Measurements from ENCODE around the gene A1BG. TPM values are rescaled to one million over a fixed set of nuclear protein-coding genes. Genes with fewer than 3 reads are reported as not detected.
"Not testable (repeated sequence)": the region's sequence is repeated elsewhere in the genome, so short reads cannot be mapped to it uniquely, and the experiment has no call there.

A1BG gene
- polyA plus RNA-seq, 1 donor from 2014 or later = 70.2 TPM

DNA sequence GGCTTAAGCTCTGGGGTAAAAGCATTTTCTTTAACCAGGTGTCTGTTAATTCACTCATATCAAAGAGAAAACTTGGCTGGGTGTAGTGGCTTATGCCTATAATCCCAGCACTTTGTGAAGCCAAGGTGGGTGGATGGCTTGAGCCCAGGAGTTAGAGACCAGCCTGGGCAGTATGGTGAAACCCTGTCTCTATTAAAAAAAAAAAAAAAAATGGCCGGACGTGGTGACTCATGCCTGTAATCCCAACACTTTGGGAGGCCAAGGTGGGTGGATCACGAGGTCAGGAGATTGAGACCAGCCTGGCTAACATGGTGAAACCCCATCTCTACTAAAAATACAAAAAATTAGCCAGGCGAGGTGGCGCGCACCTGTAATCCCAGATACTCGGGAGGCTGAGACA, 23.4 kb upstream of the A1BG start:
- not testable (repeated sequence) for H3K27ac Mint-ChIP-seq, H3K9me3 Mint-ChIP-seq, H3K4me3 Mint-ChIP-seq, H3K36me3 Mint-ChIP-seq, H3K27me3 Mint-ChIP-seq
- H3K4me1 Mint-ChIP-seq = peaks cover 6 to 14% (median 12%) of the 10 kb centered on the region in 3 donors

DNA sequence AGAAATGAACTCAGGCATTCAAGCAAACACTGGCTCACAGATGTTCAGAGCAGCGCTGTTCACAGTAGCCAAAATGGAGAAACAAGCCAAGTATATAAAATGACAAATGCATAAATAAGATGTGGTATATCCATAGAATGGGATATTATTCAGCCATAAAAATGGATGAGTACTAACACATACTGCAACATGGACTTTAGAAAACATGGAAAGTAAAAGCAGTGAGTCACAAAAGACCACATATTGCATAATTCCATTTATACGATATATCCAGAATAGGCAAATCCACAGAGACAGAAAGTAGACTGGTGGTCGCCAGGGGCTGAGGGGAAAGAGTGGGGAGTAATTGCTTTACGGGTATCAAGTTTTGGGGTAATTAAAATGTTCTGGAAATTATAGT, 20.9 kb upstream of the A1BG start:
- H3K27ac Mint-ChIP-seq = peak overlapping the region in 1 of 3 donors; percentile 28
- H3K36me3 Mint-ChIP-seq = no peaks in the 10 kb centered on the region
- H3K4me3 Mint-ChIP-seq = no peak overlapping the region
- no peaks in the 10 kb centered on the region for H3K9me3 Mint-ChIP-seq
- peaks cover 0 to under 1% (median 0%) of the 10 kb centered on the region in 3 donors for H3K4me1 Mint-ChIP-seq
- H3K27me3 Mint-ChIP-seq = no peaks in the 10 kb centered on the region

DNA sequence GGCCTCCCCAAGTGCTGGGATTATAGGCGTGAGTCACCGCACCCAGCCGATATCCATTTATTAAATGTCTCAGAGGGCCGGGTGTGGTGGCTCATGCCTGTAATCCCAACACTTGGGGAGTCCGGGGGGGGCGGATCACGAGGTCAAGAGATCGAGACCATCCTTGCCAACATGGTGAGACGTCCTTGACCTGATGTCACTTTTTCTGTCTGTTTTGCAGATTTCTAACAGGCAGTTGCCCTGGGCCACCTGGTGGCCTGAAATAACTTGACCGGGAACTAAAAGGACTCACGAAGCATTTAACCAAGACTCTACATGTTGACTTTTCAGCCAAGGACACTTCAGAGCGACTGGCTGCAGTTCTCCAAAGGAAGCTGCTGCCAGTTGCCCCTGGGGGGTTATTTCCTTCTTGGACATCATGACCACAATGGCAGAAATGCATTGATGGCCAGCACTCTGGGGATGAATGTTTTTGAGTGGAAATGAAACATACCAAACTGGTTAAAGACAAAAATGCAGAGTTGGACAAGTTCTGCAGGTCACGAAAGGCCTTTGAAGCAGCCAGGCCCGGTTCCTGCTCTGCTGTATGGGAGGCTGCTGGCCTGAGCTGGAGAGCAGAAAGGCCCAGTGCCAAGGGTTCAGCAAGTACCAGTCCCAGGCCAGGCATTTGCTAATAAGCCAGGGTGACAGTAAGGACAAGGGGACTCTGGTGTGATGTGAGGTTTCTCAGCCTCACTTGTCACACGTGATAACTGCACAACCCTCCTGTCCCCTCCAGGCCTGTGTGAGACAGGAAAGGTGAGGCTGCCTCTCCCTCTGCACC, 19.2 kb upstream of the A1BG start:
- H3K27me3 Mint-ChIP-seq = no peaks in the 10 kb centered on the region
- H3K9me3 Mint-ChIP-seq = no peaks in the 10 kb centered on the region
- no peaks in the 10 kb centered on the region for H3K36me3 Mint-ChIP-seq
- H3K4me1 Mint-ChIP-seq = no peaks in the 10 kb centered on the region
- H3K27ac Mint-ChIP-seq = no peak overlapping the region
- H3K4me3 Mint-ChIP-seq = no peak overlapping the region

DNA sequence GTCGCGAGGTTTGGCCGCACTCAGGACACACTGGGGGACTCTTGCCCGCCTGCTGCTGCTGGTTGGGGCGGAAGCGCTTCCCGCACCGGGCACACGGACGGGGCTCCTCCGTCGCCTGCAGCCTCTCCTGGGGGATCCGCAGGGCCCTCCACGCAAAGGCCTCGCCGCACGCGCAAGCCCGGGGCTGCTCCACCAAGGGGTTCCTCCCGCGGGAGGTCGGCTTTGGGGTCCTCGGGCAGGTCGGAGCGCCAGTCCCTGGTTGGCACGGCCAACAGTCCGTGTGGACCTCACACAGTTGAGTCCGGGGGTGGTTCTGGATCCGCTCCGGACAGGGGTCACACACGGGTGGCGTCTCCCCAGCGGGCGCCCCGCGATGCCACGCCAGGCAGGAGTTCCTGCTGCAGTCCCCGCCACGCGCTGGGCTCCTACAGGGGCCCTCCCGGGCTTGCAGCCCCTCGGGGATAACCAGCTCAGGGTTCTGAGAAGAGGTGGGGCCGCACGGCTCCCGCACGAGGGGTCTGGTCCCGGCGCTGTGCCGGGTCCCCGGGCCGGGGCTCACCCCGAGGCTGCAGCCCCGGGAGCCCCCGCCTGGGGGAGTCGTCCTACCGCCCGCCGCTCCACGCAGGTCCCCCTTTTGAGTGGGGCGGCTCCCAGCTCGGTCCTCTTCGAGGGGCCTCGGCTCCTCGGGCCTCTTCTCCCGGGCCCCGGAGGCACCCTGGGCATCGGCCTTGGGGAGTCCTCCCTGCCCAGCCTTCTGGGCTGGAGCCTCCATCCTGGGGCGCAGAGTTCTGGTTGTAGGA, 15.5 kb upstream of the A1BG start:
- Mint-ChIP-seq H3K36me3 (no peaks in the 10 kb centered on the region), H3K27me3 (no peaks in the 10 kb centered on the region), H3K27ac (no peak overlapping the region), H3K4me3 (no peak overlapping the region), H3K9me3 (no peaks in the 10 kb centered on the region), H3K4me1 (peaks cover 0 to 5% (median 4%) of the 10 kb centered on the region in 3 donors)

DNA sequence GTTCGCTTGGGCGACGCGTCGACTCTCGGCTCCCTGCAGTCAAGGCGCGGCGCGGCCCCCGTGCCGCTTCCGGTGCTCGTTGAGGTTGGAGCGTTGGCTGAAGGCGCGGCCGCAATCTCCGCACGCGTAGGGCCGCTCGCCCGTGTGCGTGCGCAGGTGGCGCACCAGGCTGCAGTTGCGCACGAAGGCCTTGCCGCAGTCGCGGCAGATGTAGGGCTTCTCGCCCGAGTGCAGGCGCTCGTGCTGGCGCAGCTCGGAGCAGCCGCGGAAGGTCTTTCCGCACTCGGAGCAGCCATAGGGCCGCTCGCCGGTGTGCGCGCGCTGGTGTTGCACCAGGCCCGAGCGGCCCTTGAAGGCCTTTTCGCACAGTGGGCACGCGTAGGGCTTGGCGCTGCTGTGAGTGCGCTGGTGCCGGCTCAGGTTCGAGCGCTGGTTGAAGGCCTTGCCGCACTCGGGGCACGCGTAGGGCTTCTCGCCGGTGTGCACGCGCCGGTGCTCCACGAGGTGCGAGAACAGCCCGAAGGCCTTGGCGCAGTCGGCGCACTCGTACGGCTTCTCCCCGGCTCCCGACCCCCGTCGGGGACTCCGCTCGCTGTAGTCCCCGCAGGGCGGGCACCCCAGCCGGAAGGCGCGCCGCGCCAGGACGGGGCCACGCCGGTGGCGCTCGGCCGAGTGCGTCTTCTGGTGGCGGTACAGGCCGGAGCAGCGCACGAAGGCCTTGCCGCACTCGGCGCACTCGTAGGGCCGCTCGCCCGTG, 14.6 kb upstream of the A1BG start:
- Mint-ChIP-seq H3K4me1 (peaks cover 0 to 5% (median 4%) of the 10 kb centered on the region in 3 donors), H3K27ac (no peak overlapping the region), H3K9me3 (no peaks in the 10 kb centered on the region), H3K4me3 (no peak overlapping the region), H3K36me3 (no peaks in the 10 kb centered on the region), H3K27me3 (no peaks in the 10 kb centered on the region)

DNA sequence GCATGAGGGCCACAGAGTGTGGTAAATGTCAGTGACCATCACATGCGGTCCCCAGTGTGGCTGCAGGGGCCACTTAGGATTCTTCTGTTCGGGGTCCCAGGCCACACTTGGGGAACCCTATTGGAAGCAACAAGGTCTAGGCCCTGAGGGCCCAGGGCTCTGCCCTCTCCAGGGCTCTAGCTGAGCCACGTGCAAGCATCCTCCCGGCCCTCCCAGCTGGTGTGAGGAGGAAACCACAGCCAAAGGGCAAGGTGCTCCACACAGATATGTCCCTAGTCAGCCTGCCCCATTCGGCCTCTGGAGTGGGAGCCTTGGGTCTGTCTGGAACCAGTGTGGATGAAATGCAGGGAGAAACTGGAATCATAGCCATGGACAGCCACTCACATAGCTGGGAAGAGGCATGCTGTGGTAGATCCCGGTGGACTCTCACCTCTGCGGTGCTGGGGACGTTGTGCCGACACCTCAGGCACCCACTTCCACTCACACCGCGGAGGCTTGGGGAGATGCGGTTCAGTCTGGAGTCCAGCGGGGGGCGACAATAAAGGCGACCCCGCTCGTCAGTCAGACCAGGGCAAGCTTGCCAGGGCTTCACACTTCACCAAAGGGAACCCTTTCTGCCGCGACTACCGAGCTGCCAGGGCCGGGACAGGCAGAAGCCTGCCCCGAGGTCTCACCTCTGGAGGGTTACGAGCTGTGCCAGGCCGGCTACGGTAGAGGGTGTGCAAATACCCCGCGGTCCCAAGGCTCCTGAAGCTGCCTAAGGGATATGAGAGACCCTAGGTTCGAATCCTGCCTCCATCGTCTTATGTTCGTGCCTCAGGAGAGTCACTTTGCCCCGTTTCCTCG, 13.5 kb upstream of the A1BG start:
- no peaks in the 10 kb centered on the region for H3K36me3 Mint-ChIP-seq
- no peaks in the 10 kb centered on the region for H3K9me3 Mint-ChIP-seq
- H3K4me3 Mint-ChIP-seq = no peak overlapping the region
- H3K27ac Mint-ChIP-seq = peak overlapping the region in 1 of 3 donors; percentile 45
- peaks cover 0 to 12% (median 8%) of the 10 kb centered on the region in 3 donors for H3K4me1 Mint-ChIP-seq
- H3K27me3 Mint-ChIP-seq = no peaks in the 10 kb centered on the region

DNA sequence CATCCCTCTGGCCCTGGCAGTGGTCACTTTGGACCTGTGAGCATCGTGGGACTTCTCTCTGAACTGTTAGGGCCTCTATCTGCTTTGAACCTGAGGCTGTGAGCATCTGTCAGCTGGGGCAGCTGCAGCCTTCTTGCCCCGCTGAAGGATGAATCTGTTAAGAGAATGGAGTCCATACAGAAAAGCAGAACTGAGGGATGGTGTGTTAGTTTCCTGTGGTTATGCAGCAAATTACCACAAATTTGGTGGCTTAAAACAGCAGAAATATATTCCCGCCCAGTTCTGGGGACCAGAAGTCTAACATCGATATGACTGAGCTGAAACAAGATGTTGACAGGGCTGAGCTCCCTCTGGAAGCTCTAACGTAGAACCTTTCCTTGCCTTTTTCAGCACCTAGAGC, 10.9 kb upstream of the A1BG start:
- Mint-ChIP-seq H3K4me1 (peaks cover 0 to 14% (median 9%) of the 10 kb centered on the region in 3 donors), H3K36me3 (no peaks in the 10 kb centered on the region), H3K9me3 (no peaks in the 10 kb centered on the region), H3K4me3 (peak overlapping the region; percentile 30 to 87 (median 75)), H3K27me3 (no peaks in the 10 kb centered on the region), H3K27ac (peak overlapping the region in 1 of 3 donors; percentile 89)

DNA sequence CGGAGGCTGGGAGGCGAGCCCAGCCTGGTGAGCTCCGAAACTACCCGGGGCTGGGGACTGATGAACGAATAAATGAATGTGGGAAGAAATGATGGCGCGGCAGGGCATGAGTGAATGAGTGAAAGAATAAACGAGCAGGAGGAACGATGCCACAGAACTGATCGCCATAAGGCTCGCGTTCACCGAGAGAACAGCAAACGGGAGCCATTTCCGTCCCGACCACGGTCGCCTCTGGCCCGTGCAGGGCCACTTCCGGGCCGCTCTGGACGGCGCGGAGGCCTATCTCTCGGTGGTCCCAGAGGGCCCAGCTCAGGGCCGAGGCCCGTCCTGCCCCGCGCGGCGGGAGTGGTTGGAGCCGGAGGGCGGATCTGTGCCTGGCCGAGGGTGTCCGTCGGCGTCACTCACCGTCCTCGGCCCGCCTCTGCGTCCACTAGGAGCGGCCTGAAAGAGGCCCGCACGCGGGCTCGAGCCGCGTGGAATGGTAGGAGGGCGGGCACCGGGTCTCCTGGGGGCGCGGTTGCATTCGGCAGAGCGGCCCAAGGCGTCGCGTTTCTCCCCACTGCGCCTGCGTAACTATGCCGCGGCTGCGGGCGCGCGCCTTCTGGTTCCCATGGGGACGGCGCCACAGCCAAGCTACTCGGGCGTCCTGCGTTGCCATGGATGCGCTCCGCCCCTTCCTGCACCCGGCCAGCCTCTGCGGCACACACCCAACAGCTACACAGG, 9.1 kb upstream of the A1BG start, which contains the start of gene ZNF497:
TSS of gene ZNF497 (minus strand) at position 480 of the 723 bp plus-strand sequence. CDS start 5,116 bp downstream, outside the sequence.
- Mint-ChIP-seq H3K36me3 (no peaks in the 10 kb centered on the region), H3K9me3 (no peaks in the 10 kb centered on the region), H3K4me1 (peaks cover 0 to 14% (median 9%) of the 10 kb centered on the region in 3 donors), H3K27me3 (no peaks in the 10 kb centered on the region), H3K27ac (peak within 1 kb of the TSS; percentile 74 to 95 (median 89)), H3K4me3 (peak within 1 kb of the TSS; percentile 96 to 97 (median 97))

DNA sequence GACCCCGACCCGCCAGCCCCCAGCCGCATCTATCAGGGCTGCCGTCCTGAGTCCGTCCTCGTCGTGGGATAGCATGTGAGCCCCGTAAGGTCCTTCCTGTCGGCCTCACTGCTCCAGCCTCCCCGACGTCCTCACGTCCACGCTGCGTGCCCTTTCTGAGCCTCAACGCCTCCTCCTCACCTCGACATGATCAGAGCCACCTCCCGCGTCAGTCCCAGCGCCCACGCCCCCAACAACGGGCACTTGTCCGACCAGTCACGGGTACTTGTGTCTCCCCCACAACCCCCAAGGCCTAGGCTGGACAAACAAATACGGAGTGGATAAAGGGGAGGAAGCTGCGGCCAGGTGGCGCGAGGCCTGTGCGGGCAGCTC, 8.6 kb upstream of the A1BG start:
- Mint-ChIP-seq H3K36me3 (no peaks in the 10 kb centered on the region), H3K27ac (peak overlapping the region; percentile 74 to 95 (median 89)), H3K4me3 (peak overlapping the region; percentile 96 to 97 (median 97)), H3K27me3 (no peaks in the 10 kb centered on the region), H3K9me3 (no peaks in the 10 kb centered on the region), H3K4me1 (peaks cover 0 to 14% (median 9%) of the 10 kb centered on the region in 3 donors)

DNA sequence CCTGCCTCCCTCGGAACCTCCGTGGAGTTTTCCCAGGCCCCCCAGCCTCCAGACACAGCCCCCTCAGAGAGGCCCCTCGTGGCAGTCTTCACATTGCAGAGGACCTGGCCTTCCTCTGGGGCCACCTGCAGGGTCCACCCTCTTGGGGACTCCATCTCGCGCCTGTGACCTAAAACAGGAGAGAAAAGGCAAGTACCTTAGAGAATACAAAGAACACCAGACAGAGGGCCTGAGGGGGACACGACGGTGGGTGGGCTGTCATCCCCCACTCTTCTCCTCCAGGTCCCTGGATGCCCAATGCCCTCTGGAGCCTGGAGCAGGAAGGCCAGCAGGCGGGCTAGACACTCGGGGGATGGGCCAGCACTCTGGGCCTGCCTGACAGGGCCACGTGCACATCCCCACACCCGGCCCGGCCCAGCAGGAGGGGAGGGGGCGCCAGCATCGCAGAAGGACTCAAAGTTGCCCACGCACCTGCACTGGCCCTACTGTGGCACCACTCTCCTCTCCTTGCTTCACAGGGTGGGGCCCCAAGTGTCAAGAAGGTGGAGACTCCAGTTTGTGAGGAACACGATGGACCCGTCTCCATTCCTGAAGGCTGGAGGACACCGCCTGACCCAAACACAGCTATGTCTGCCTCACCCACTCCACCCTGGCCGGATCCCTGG, 4.3 kb upstream of the A1BG start:
- Mint-ChIP-seq H3K27me3 (peaks cover 2% of the 10 kb centered on the region), H3K36me3 (no peaks in the 10 kb centered on the region), H3K9me3 (no peaks in the 10 kb centered on the region), H3K27ac (no peak overlapping the region), H3K4me3 (peak overlapping the region in 2 of 4 donors; percentile 37 to 47), H3K4me1 (peaks cover 0 to 7% (median 6%) of the 10 kb centered on the region in 3 donors)

DNA sequence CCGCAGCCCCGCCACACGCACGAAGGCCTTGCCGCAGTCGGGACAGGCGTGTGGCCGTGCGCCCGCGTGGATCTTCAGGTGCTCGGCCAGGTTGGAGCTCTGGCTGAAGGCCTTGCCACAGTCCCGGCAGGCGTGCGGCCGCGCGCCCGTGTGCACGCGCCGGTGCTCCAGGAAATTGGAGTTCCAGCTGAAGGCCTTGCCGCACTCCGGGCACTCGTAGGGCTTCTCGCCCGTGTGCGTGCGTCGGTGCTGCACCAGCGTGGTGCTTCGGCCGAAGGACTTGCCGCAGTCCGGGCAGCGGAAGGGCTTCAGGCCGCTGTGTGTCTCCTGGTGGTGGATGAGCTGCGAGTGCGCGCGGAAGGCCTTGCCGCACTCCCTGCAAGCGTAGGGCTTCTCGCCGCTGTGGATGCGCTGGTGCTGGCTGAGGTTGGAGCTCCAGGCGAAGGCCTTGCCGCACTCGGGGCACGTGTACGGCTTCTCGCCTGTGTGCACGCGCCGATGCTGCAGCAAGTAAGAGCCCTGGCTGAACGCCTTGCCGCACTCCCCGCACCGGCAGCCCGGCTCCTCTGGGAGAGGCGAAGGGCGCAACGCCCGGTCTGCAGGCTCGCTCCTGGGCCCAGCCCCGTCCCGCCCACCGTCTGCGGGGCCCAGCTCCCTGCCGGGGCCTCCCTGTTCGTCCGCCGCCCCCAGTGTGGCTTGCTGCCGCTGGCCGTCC, 3.6 kb upstream of the A1BG start:
- peaks cover 2% of the 10 kb centered on the region for H3K27me3 Mint-ChIP-seq
- H3K27ac Mint-ChIP-seq = no peak overlapping the region
- no peaks in the 10 kb centered on the region for H3K9me3 Mint-ChIP-seq

DNA sequence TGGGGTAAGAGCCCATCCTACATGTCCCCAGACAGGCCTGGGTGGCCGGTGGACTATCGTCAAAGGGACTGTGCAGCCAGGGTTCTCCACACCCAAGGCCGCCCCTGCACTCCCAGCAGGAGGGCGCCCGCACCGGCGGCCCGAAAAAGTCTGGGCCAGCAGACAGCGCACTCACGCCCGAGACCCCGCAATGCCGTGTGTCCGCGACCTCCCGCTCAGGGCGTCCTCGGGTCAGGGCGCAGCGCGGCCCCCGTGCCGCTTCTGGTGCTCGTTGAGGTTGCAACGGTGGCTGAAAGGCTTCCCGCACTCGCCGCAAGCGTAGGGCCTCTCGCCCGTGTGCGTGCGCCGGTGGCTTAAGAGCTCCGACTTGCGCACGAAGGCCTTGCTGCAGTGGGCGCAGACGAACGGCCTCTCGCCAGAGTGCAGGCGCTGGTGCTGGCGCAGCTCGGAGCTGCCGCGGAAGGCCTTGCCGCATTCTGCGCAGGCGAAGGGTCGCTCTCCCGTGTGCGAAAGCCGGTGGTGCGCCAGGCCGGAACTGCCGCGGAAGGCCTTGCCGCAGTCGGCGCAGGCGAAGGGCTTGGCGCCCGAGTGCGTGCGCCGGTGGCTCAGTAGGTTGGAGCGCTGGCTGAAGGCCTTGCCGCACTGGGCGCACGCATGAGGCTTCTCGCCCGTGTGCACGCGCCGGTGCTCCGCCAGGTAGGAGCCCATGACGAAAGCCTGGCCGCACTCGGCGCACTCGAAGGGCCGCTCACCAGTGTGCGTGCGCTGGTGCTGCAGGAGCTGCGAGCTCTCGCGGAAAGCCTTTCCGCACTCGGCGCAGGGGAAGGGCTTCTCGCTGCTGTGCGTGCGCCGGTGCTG, 2.8 kb upstream of the A1BG start:
- Mint-ChIP-seq H3K27me3 (peaks cover 2% of the 10 kb centered on the region), H3K9me3 (no peaks in the 10 kb centered on the region), H3K4me3 (peak overlapping the region in 3 of 4 donors; percentile 67 to 70 (median 70)), H3K27ac (peak overlapping the region in 1 of 3 donors; percentile 72), H3K4me1 (peaks cover 0 to 2% (median 1%) of the 10 kb centered on the region in 3 donors), H3K36me3 (no peaks in the 10 kb centered on the region)

More for the DNA sequence above, 3.6 kb upstream of the A1BG start:
- Mint-ChIP-seq H3K36me3 (no peaks in the 10 kb centered on the region), H3K4me1 (peaks cover 0 to 4% (median 3%) of the 10 kb centered on the region in 3 donors), H3K4me3 (peak overlapping the region; percentile 52 to 72 (median 68))
